Esophagus muscularis mucosa (tissue), 3 donors: ENCODE data around the gene TMC4.

ENCODE experiments used
- POLR2AphosphoS5 ChIP-seq, 2 donors: sonication (generic); formaldehyde crosslinking; IDR thresholded peaks; one replicate each; pipeline ENCODE4 v1.6.1; 2017; ENCODE audit warnings: antibody characterized with exemption in 2 of 2
- TF ChIP-seq, protein P1 (sequence below), 3 experiments: fragments of 200-600 bp in 2 of 3; fragments of 450-650 bp in 1 of 3; sonication (generic) in 2 of 3; IDR thresholded peaks; one replicate each; pipeline ENCODE4 v1.5.1; 2017 to 2019; ENCODE audit warnings: antibody characterized with exemption in 3 of 3, mild to moderate bottlenecking in 2 of 3, moderate library complexity in 1 of 3

DNA sequence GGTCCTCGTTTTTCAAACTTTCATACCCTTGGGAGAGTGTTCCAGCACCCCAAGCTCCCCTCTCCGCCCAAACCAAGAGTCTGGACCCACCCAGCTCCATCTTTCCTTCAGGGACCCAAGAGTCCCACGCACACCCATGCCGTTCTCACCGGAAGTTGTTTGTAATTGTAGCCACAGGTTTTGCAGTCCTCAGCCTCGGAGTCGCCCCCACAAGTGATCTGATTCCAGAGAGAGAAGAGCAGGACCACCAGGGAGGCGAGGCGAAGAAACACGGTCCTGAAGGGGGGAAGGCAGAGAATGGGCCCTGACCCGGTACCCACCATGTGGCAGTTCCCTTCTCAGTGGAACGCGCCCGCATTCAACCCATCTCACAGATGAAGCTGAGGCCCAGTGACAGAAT lies 10.1 kb downstream of the TMC4 start:
- TF ChIP-seq, protein P1, sequence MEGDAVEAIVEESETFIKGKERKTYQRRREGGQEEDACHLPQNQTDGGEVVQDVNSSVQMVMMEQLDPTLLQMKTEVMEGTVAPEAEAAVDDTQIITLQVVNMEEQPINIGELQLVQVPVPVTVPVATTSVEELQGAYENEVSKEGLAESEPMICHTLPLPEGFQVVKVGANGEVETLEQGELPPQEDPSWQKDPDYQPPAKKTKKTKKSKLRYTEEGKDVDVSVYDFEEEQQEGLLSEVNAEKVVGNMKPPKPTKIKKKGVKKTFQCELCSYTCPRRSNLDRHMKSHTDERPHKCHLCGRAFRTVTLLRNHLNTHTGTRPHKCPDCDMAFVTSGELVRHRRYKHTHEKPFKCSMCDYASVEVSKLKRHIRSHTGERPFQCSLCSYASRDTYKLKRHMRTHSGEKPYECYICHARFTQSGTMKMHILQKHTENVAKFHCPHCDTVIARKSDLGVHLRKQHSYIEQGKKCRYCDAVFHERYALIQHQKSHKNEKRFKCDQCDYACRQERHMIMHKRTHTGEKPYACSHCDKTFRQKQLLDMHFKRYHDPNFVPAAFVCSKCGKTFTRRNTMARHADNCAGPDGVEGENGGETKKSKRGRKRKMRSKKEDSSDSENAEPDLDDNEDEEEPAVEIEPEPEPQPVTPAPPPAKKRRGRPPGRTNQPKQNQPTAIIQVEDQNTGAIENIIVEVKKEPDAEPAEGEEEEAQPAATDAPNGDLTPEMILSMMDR (IDR thresholded peaks at IDR 0.05) = no peak
- no peak for TF ChIP-seq POLR2AphosphoS5 (IDR thresholded peaks at IDR 0.05)
